PC-3 (cell line): ENCODE data around the gene LRRC8E.

Experiments used
- CTCF ChIP-seq: fragments of 300-600 bp; sonication (generic); conservative IDR thresholded peaks from 2 replicates; pipeline ENCODE4 v1.5.1; 2017; ENCODE audit warnings: antibody characterized with exemption, low read depth, mild to moderate bottlenecking, low read length
- EZH2 ChIP-seq: fragments of 300-600 bp; sonication (generic); IDR thresholded peaks from one replicate; pipeline ENCODE4 v1.6.1; 2017; ENCODE audit warnings: antibody characterized with exemption, mild to moderate bottlenecking, low read length; ENCODE audit not compliant: unreplicated experiment
- EZH2phosphoT487 ChIP-seq: fragments of 300-600 bp; sonication (generic); IDR thresholded peaks from 2 replicates; pipeline ENCODE4 v1.6.1; 2018; ENCODE audit warnings: mild to moderate bottlenecking, antibody characterized with exemption, low read length, borderline replicate concordance

- TF ChIP-seq EZH2 (no peak), CTCF (no peak), EZH2phosphoT487 (no peak)
Observed at GRCh38 chr19:7845390-7846154, 42.7 kb upstream of the LRRC8E start.
